GM21447 (cell line): Measurements from ENCODE around the gene RPS3A.
A peak's percentile ranks its signal among the peaks of the same experiment; 100 is the strongest.
"Not testable (repeated sequence)": the region's sequence is repeated elsewhere in the genome, so short reads cannot be mapped to it uniquely, and the experiment has no call there.

Source experiments
- ATAC-seq: cut with Tn5 transposase; IDR thresholded peaks from one replicate; pipeline ENCODE4 v1.9.1; 2021; ENCODE audit not compliant: unreplicated experiment

Gene RPS3A

DNA sequence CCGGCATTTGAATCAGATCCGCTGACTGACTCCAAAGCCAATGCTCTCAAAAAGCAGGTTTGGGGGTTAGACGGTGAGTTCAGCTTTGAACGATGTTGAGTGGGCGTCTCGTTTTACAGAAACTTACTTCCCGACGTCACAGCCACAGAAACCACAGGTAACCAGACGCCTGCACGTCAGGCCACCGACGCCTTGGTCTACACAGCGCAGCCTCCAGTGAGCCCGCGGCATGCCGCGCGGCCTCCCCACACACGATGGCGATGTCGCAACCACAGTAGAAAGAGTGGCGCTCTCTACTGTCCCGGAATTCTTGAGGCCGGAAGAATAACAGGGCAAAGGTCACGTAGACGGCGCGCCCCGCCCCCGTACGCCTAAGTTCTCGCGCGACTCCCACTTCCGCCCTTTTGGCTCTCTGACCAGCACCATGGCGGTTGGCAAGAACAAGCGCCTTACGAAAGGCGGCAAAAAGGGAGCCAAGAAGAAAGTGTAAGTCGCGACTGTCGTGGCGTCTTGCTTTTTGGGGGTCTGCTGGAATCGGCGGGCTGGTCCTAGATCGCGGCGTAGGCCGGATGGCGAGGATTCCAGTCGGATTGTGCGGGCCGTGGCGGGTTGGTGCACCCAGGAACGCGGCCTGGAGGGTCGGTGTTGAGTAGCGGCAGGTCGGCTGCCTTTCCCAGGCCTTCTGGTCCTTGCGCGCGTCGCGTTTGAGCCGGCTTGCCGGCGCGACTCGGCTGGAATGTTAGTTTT lies at the start of gene RPS3A:
TSS of gene RPS3A (plus strand) at position 400 of the 747 bp plus-strand sequence. CDS start at position 425, 25 bp downstream.
- ATAC-seq = peak; percentile 88

DNA sequence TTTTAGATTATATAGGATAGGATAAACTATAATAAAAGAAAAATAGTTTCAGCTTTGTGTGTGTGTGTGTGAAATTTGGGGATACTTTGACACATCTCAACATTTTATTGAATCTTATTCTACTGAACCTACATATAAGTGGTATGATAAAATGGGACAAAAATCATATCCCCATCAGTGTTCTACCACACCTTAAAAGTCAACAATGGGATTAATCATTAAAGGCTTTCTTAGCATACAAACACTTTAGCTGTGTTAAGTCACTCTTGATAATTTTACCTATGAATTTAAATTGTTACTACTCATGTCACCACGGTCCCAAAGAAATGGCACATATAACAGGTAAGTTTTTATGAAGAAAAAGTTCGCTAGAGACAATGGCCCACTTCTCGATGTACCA lies 46.6 kb upstream of the RPS3A start:
- ATAC-seq = peak; percentile 14

DNA sequence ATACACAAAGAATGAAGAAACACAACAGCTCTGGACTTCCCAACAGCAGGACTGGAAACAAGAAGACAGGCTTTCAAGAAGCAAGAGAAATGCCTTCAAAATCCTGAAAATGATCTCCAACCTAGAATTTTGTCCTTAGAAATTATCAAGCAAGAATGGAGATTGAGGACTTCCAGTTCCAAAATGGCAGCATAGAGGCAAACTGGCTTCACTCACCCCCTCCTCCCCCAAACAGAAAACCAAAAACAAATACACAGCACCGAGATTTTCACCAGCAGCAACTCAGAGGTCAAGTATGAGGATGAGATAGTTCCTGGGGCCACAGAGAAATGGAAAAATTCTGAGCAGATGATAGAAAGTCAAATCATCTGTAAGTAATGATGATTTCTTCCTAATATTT lies 43.9 kb upstream of the RPS3A start:
- no peak for ATAC-seq

DNA sequence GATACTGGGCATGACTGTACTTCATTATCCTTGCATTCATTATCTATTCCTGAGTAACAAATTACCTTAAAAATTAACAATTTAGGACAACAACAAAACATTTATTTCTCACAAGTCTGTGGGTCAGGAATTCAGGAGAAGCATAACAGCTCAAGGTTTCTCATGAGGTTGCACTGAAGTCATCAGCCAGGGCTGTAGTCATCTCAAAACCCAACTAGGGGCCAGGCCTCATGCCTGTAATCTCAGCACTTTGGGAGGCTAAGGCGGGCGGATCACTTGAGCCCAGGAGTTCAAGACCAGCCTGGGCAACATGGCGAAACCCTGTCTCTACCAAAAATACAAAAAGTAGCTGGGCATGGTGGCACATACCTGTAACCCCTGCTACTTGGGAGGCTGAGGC lies 36.3 kb upstream of the RPS3A start:
- ATAC-seq = not testable (repeated sequence)

GRCh38 chr4:151067316-151067970 lies 32.0 kb upstream of the RPS3A start:
- ATAC-seq = no peak

GRCh38 chr4:151074416-151074916 lies 25.0 kb upstream of the RPS3A start:
- no peak for ATAC-seq

- ATAC-seq = not testable (repeated sequence)
Measured at GRCh38 chr4:151077978-151078377, 21.4 kb upstream of the RPS3A start.

- ATAC-seq = no peak
Measured at GRCh38 chr4:151087467-151087866, 12.0 kb upstream of the RPS3A start.

- no peak for ATAC-seq
Measured at GRCh38 chr4:151091047-151091446, 8.4 kb upstream of the RPS3A start.

GRCh38 chr4:151092488-151092887 lies 6.9 kb upstream of the RPS3A start:
- ATAC-seq = no peak

GRCh38 chr4:151093203-151093602 lies 6.2 kb upstream of the RPS3A start:
- ATAC-seq = no peak

GRCh38 chr4:151094290-151094751 lies 5.1 kb upstream of the RPS3A start:
- ATAC-seq = no peak

- no peak for ATAC-seq
Measured at GRCh38 chr4:151095142-151095541, 4.3 kb upstream of the RPS3A start.

DNA sequence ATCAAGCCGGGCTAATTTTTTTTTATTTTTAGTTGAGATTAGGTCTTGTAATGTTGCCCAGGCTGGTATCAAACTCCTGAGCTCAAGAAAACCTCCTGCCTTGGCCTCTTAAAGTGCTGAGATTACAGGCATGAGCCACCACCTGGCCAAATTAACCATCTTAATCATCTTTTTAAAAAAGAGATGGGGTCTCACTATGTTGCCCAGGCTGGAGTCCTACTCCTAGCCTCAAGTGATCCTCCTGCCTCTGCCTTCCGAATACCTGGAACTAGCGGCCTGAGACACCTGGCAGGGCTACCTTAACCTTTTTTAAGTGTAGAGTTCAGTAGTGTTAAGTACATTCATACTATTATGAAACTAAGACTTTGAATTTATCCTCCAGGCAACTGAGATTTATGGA lies 1.7 kb upstream of the RPS3A start:
- no peak for ATAC-seq

- ATAC-seq = no peak
Measured at GRCh38 chr4:151098979-151099228, 524 bp upstream of the RPS3A start.

- ATAC-seq = no peak
Measured at GRCh38 chr4:151099976-151100417, 569 bp downstream of the RPS3A start.

GRCh38 chr4:151100531-151100930 lies 1.1 kb downstream of the RPS3A start:
- ATAC-seq = no peak

GRCh38 chr4:151103758-151104157 lies 4.3 kb downstream of the RPS3A start:
- no peak for ATAC-seq

DNA sequence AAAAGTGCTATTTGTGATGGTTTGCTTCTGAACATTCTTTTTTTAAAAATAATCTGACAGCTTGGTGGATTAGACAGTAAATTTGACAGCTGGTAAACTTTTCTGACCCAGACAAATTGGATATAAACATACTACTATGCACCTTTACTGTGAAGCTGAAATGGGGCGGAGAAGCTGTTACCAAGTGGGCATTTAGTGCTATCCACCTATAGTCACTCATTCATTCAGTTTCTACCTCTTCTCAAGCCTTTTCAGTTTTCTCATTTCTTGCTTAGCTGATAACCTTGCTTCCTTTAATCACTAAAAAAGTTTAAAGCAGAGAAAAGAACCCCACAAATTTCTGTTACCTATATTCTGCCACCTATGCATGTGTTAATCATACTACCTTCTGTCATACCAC lies 5.2 kb downstream of the RPS3A start:
- ATAC-seq = no peak

GRCh38 chr4:151105454-151106032 lies 6.1 kb downstream of the RPS3A start:
- no peak for ATAC-seq

- ATAC-seq = no peak
Measured at GRCh38 chr4:151107063-151107462, 7.6 kb downstream of the RPS3A start.

- ATAC-seq = no peak
Measured at GRCh38 chr4:151110236-151110635, 10.8 kb downstream of the RPS3A start.
